ENCODE data around the gene STAG2. TPM values are rescaled to one million over a fixed set of nuclear protein-coding genes. Genes with fewer than 3 reads are reported as not detected.

STAG2 gene
- total and polyA plus RNA-seq, 11 donors: 10.4 to 42.0 (median 25.9) TPM

GRCh38 chrX:124016825-124017224 lies 55.3 kb downstream of the STAG2 start:
- no peak for ATAC-seq

GRCh38 chrX:124018023-124018422 lies 56.5 kb downstream of the STAG2 start:
- Histone ChIP-seq H3K27ac (no peak overlapping the region), H3K27me3 (no peaks in the 10 kb centered on the region), H3K4me1 (peaks cover 0 to 22% (median 0%) of the 10 kb centered on the region in 12 donors), H3K4me3 (no peak overlapping the region), H3K36me3 (peaks cover 0 to 6% (median 0%) of the 10 kb centered on the region in 9 donors), H3K9me3 (no peaks in the 10 kb centered on the region)
- TF ChIP-seq POLR2A (IDR thresholded peaks at IDR 0.05): no peak
- TF ChIP-seq, protein P1, sequence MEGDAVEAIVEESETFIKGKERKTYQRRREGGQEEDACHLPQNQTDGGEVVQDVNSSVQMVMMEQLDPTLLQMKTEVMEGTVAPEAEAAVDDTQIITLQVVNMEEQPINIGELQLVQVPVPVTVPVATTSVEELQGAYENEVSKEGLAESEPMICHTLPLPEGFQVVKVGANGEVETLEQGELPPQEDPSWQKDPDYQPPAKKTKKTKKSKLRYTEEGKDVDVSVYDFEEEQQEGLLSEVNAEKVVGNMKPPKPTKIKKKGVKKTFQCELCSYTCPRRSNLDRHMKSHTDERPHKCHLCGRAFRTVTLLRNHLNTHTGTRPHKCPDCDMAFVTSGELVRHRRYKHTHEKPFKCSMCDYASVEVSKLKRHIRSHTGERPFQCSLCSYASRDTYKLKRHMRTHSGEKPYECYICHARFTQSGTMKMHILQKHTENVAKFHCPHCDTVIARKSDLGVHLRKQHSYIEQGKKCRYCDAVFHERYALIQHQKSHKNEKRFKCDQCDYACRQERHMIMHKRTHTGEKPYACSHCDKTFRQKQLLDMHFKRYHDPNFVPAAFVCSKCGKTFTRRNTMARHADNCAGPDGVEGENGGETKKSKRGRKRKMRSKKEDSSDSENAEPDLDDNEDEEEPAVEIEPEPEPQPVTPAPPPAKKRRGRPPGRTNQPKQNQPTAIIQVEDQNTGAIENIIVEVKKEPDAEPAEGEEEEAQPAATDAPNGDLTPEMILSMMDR (IDR thresholded peaks at IDR 0.05): peak in 4 of 12 donors; percentile 12 to 29 (median 20)
- 51 to 83% (median 76%) methylated on average over 1 of the region's 1 CpG for WGBS, 4 donors
- ATAC-seq (no peak), DNase-seq (no peak)
- intact Hi-C loops (cut with DNase I): loop anchor here in 3 of 10 donors (5.0 to 10.0 kb wide), 2 partner anchors 53 to 56 kb away; partner anchors contain the start of gene STAG2 (in 3 of the 3)

More at GRCh38 chrX:124016825-124017224, 55.3 kb downstream of the STAG2 start:
- no peak for TF ChIP-seq POLR2A (IDR thresholded peaks at IDR 0.05)
- TF ChIP-seq, protein P1 (IDR thresholded peaks at IDR 0.05): no peak
- peaks cover 0 to 20% (median 0%) of the 10 kb centered on the region in 12 donors for H3K4me1 ChIP-seq
- DNase-seq: no peak
- no peaks in the 10 kb centered on the region for H3K9me3 ChIP-seq
- H3K27ac ChIP-seq: no peak overlapping the region
- WGBS, 4 donors: 71 to 96% (median 87%) methylated on average over 1 of the region's 1 CpG
- H3K36me3 ChIP-seq: no peaks in the 10 kb centered on the region
- H3K27me3 ChIP-seq: no peaks in the 10 kb centered on the region
- no peak overlapping the region for H3K4me3 ChIP-seq
- intact Hi-C loops (cut with DNase I): loop anchor here in 3 of 10 donors (5.0 to 10.0 kb wide), 2 partner anchors 52 to 55 kb away; partner anchors contain the start of gene STAG2 (in 3 of the 3)

- ATAC-seq: no peak
- 48 to 70% (median 61%) methylated on average over 3 of the region's 3 CpGs for WGBS, 4 donors
Observed at GRCh38 chrX:124023838-124024238, 62.3 kb downstream of the STAG2 start.

DNA sequence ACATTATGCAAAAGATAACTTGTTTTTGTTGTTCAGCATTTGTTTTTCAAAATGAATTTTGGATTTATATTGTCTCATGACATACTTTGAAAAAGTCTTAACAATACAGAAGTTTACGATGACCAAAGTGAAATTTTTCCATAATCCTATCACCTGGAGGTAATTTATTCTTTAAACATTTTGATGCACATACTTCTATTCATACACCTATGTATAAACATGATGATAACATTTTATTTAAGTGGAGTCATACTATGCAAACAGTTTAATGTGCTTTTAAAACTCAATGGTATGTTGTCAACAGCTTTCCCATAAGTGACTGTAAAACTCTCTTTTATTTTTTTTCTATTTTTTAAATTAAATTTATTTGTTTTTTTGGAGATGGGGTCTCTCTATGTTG lies 65.0 kb downstream of the STAG2 start:
- TF ChIP-seq POLR2A (IDR thresholded peaks at IDR 0.05): no peak
- TF ChIP-seq, protein P1 (IDR thresholded peaks at IDR 0.05): no peak
- Histone ChIP-seq H3K27ac (no peak overlapping the region), H3K4me3 (no peak overlapping the region), H3K36me3 (peaks cover 0 to 72% (median 19%) of the 10 kb centered on the region in 9 donors), H3K4me1 (peaks cover 0 to 2% (median 0%) of the 10 kb centered on the region in 12 donors), H3K9me3 (no peaks in the 10 kb centered on the region), H3K27me3 (no peaks in the 10 kb centered on the region)
- no peak for ATAC-seq
- no peak for DNase-seq
- intact Hi-C loops (cut with DNase I): loop anchor here in 1 of 10 donors (10.0 kb wide), 1 partner anchor 62 kb away; the partner anchor contains the start of gene STAG2
- WGBS, 4 donors: 93 to 95% (median 94%) methylated on average over 1 of the region's 1 CpG

More at GRCh38 chrX:124023838-124024238, 62.3 kb downstream of the STAG2 start:
- Histone ChIP-seq H3K4me3 (no peak overlapping the region), H3K27me3 (no peaks in the 10 kb centered on the region), H3K4me1 (peaks cover 0 to 14% (median 0%) of the 10 kb centered on the region in 12 donors), H3K27ac (no peak overlapping the region), H3K36me3 (peaks cover 0 to 58% (median 19%) of the 10 kb centered on the region in 9 donors), H3K9me3 (no peaks in the 10 kb centered on the region)
- no peak for DNase-seq
- TF ChIP-seq, protein P1 (IDR thresholded peaks at IDR 0.05): no peak
- TF ChIP-seq POLR2A (IDR thresholded peaks at IDR 0.05): no peak
- intact Hi-C loops (cut with DNase I): loop anchor here in 1 of 10 donors (10.0 kb wide), 1 partner anchor 59 kb away; the partner anchor contains the start of gene STAG2
